HCT116 (cell line): Measurements from ENCODE around the gene CENPM. TPM values are rescaled to one million over a fixed set of nuclear protein-coding genes. Genes with fewer than 3 reads are reported as not detected.

Source experiments
- ATAC-seq: fragments of 200-7000 bp; cut with Tn5 transposase; 2 replicates; pipeline ENCODE4 v1.9.1; 2020; ENCODE audit warnings: mild to moderate bottlenecking, moderate library complexity
- BruUV-seq: library from RNA; stranded (reverse); fragments of 400-500 nt; replicated peaks from 2 replicates; lab custom pipeline; 2021; lab: Mats Ljungman, UMichigan
- CTCF ChIA-PET: fragments of 300-600 bp; sonication (Branson Sonifier 250); formaldehyde crosslinking; loops from one replicate; lab custom pipeline; 2021; ENCODE audit warnings: antibody characterized with exemption; lab: Charles Lee
- POLR2A ChIA-PET: fragments of 300-600, 350-600 bp; sonication (Branson Sonifier 250); formaldehyde crosslinking; loops from one replicate; lab custom pipeline; 2021; ENCODE audit warnings: antibody characterized with exemption; lab: Charles Lee
- RAD21 ChIA-PET, 2 experiments: fragments of 300-600 bp; sonication (Branson Sonifier 250); formaldehyde crosslinking; loops; one replicate each; lab custom pipeline; 2023; ENCODE audit warnings: low total read pairs in 2 of 2; ENCODE audit not compliant: uncharacterized antibody in 2 of 2, unreplicated experiment in 2 of 2, low non-redundant PET in 1 of 2; lab: Charles Lee
- DNase-seq: peaks from one replicate; pipeline ENCODE4 v3.0.0-alpha.2; 2010; ENCODE audit warnings: low read depth, low spot score
- H2AFZ ChIP-seq: fragments of 200-600 bp; shearing (Covaris generic), sonication (generic); 2 replicates; pipeline ENCODE4 v1.6.1; 2017; ENCODE audit warnings: low read depth, mixed run types, mixed read lengths, antibody characterized with exemption, low read length; ENCODE audit not compliant: poor library complexity, severe bottlenecking
- H3K27ac ChIP-seq: 2 replicates; pipeline ENCODE4 v1.5.1; 2012; ENCODE audit warnings: low read depth, low read length
- H3K27me3 ChIP-seq: fragments of 200-600 bp; sonication (generic); 2 replicates; pipeline ENCODE4 v1.6.1; 2016; ENCODE audit warnings: mixed run types, low read length, mixed read lengths; ENCODE audit not compliant: insufficient read depth
- H3K36me3 ChIP-seq, 2 experiments: fragments of 200-500 bp in 1 of 2; fragments of 200-600 bp in 1 of 2; sonication (Bioruptor generic) in 1 of 2; sonication (generic) in 1 of 2; 2 replicates each; pipeline versions ENCODE4 v1.5.1 to v1.6.1; 2014 to 2016; ENCODE audit warnings: low read length in 2 of 2, inconsistent platforms in 1 of 2, mixed read lengths in 1 of 2, mixed run types in 1 of 2; ENCODE audit not compliant: insufficient read depth in 2 of 2, control insufficient read depth in 1 of 2
- H3K4me1 ChIP-seq, 2 experiments: fragments of 200-600 bp in 1 of 2; sonication (generic) in 1 of 2; 2 replicates each; pipeline versions ENCODE4 v1.5.1 to v1.6.1; 2012 to 2017; ENCODE audit warnings: low read length in 2 of 2, inconsistent platforms in 1 of 2, mild to moderate bottlenecking in 1 of 2, mixed read lengths in 1 of 2, mixed run types in 1 of 2, moderate library complexity in 1 of 2; ENCODE audit not compliant: insufficient read depth in 2 of 2, control insufficient read depth in 1 of 2
- H3K4me2 ChIP-seq: fragments of 200-600 bp; sonication (generic); 2 replicates; pipeline ENCODE4 v1.6.1; 2017; ENCODE audit warnings: mixed run types, low read length, mixed read lengths
- H3K4me3 ChIP-seq, 2 experiments: fragments of 200-600 bp in 1 of 2; sonication (generic) in 1 of 2; replicated peaks in 1 of 2; 2 replicates each; pipeline ENCODE4 v1.5.1; 2011 to 2016; ENCODE audit warnings: low read length in 2 of 2, control low read depth in 1 of 2, low read depth in 1 of 2, mild to moderate bottlenecking in 1 of 2, mixed read lengths in 1 of 2, mixed run types in 1 of 2
- H3K79me2 ChIP-seq: fragments of 200-600 bp; sonication (generic); 2 replicates; pipeline ENCODE4 v1.6.1; 2017; ENCODE audit warnings: mild to moderate bottlenecking, mixed run types, low read length, moderate library complexity, mixed read lengths; ENCODE audit not compliant: insufficient read depth
- H3K9ac ChIP-seq: fragments of 200-600 bp; sonication (generic); 2 replicates; pipeline ENCODE4 v1.6.1; 2016; ENCODE audit warnings: low read length, mixed read lengths
- H3K9me2 ChIP-seq: fragments of 200-600 bp; sonication (generic), shearing (Covaris generic); 2 replicates; pipeline ENCODE4 v1.6.1; 2017; ENCODE audit warnings: mixed run types, mild to moderate bottlenecking, moderate library complexity; ENCODE audit not compliant: insufficient read depth
- H3K9me3 ChIP-seq, 2 experiments: fragments of 200-500 bp in 1 of 2; fragments of 200-600 bp in 1 of 2; sonication (Bioruptor generic) in 1 of 2; sonication (generic) in 1 of 2; 2 replicates each; pipeline ENCODE4 v1.6.1; 2014 to 2017; ENCODE audit warnings: low read length in 2 of 2, mixed read lengths in 2 of 2, inconsistent platforms in 1 of 2, low read depth in 1 of 2, mild to moderate bottlenecking in 1 of 2, mixed run types in 1 of 2, moderate library complexity in 1 of 2; ENCODE audit not compliant: control insufficient read depth in 1 of 2, insufficient read depth in 1 of 2
- H4K20me1 ChIP-seq: fragments of 200-600 bp; sonication (generic), shearing (Covaris generic); 2 replicates; pipeline ENCODE4 v1.6.1; 2017; ENCODE audit warnings: mixed run types, mild to moderate bottlenecking, moderate library complexity; ENCODE audit not compliant: insufficient read depth
- CBX3 ChIP-seq: IDR thresholded peaks from 2 replicates; pipeline ENCODE4 v1.6.1; 2012; ENCODE audit warnings: low read depth
- CEBPB ChIP-seq: IDR thresholded peaks from 2 replicates; pipeline ENCODE4 v1.6.1; 2012; ENCODE audit warnings: low read depth
- EGR1 ChIP-seq: IDR thresholded peaks from 2 replicates; pipeline ENCODE4 v1.6.1; 2012; ENCODE audit warnings: low read depth
- EZH2 ChIP-seq: fragments of 200-600 bp; sonication (generic); IDR thresholded peaks from 2 replicates; pipeline ENCODE4 v1.6.1; 2017; ENCODE audit warnings: antibody characterized with exemption, mixed run types
- EZH2phosphoT487 ChIP-seq: fragments of 200-600 bp; IDR thresholded peaks from 2 replicates; pipeline ENCODE4 v1.6.1; 2018; ENCODE audit warnings: antibody characterized with exemption, borderline replicate concordance
- FOSL1 ChIP-seq: IDR thresholded peaks from 2 replicates; pipeline ENCODE4 v1.6.1; 2012; ENCODE audit warnings: low read depth
- JUND ChIP-seq: IDR thresholded peaks from 2 replicates; pipeline ENCODE4 v1.6.1; 2012
- POLR2A ChIP-seq: IDR thresholded peaks from 2 replicates; pipeline ENCODE4 v1.7.0; 2011; ENCODE audit warnings: borderline replicate concordance; ENCODE audit not compliant: insufficient read depth, insufficient read length; ENCODE audit errors: extremely low read depth
- POLR2AphosphoS5 ChIP-seq: IDR thresholded peaks from 2 replicates; pipeline ENCODE4 v1.6.1; 2011; ENCODE audit warnings: mild to moderate bottlenecking, low read depth, low read length, moderate library complexity
- RAD21 ChIP-seq: IDR thresholded peaks from 2 replicates; pipeline ENCODE4 v1.6.1; 2012; ENCODE audit warnings: low read depth, mild to moderate bottlenecking
- SIN3A ChIP-seq: IDR thresholded peaks from 2 replicates; pipeline ENCODE4 v1.6.1; 2012; ENCODE audit warnings: low read depth
- SP1 ChIP-seq: IDR thresholded peaks from 2 replicates; pipeline ENCODE4 v1.6.1; 2012; ENCODE audit warnings: low read depth
- SRF ChIP-seq: IDR thresholded peaks from 2 replicates; pipeline ENCODE4 v1.6.1; 2012; ENCODE audit warnings: low read depth
- ZBTB33 ChIP-seq: IDR thresholded peaks from 2 replicates; pipeline ENCODE4 v1.6.1; 2011; ENCODE audit warnings: mild to moderate bottlenecking, low read length, moderate library complexity; ENCODE audit not compliant: insufficient replicate concordance; ENCODE audit errors: extremely low read depth
- ZFX ChIP-seq: fragments of 450-650 bp; IDR thresholded peaks from 2 replicates; pipeline ENCODE4 v1.6.1; 2017
- intact Hi-C: fragments of 100-400 bp; cut with micrococcal nuclease; formaldehyde crosslinking; loops from 2 replicates; pipeline ENCODE4 v1.10.0; 2022
- total RNA-seq: library from RNA; stranded (reverse); gene quantifications from one replicate; pipeline ENCODE4 v1.2.1, GENCODE V29; 2021; ENCODE audit not compliant: unreplicated experiment
- TF ChIP-seq, protein P1 (sequence below): IDR thresholded peaks from 2 replicates; pipeline ENCODE4 v1.6.1; 2012

CENPM gene
- total RNA-seq, 1 experiment from 2014 or later: 44.7 TPM

GRCh38 chr22:41936894-41937169 lies 10.1 kb downstream of the CENPM start:
- H3K79me2 ChIP-seq: peaks cover 31% of the 10 kb centered on the region; the same call in 1 of the 2 replicates
- no peak overlapping the region for H2AFZ ChIP-seq
- no peak overlapping the region for H3K4me3 ChIP-seq
- peaks cover 5% of the 10 kb centered on the region; the same call in 1 of the 2 replicates for H4K20me1 ChIP-seq
- H3K9me3 ChIP-seq: no peaks in the 10 kb centered on the region
- H3K4me2 ChIP-seq: no peak overlapping the region
- no peak overlapping the region for H3K9ac ChIP-seq
- H3K4me1 ChIP-seq: 0 out of 4 replicates have a peak, but pooled peaks cover 0 to 5% of the 10 kb centered on the region in 2 experiments
- no peaks in the 10 kb centered on the region for H3K9me2 ChIP-seq
- DNase-seq (no peak), ATAC-seq (no peak)
- intact Hi-C loops: no loop called here
- no TSS peak for BruUV-seq
- peaks cover 4 to 40% of the 10 kb centered on the region in 2 experiments; a peak in 3 of 4 replicates for H3K36me3 ChIP-seq
- TF ChIP-seq FOSL1: no peak
- no peak for TF ChIP-seq EZH2
- TF ChIP-seq POLR2A: no peak
- no peak for TF ChIP-seq POLR2AphosphoS5
- no peak for TF ChIP-seq ZBTB33
- no peak for TF ChIP-seq ZFX
- TF ChIP-seq SIN3A: no peak
- no peak for TF ChIP-seq RAD21
- no peak for TF ChIP-seq SP1
- TF ChIP-seq SRF: no peak
- no peak for TF ChIP-seq EZH2phosphoT487
- no peak for TF ChIP-seq JUND
- TF ChIP-seq, protein P1, sequence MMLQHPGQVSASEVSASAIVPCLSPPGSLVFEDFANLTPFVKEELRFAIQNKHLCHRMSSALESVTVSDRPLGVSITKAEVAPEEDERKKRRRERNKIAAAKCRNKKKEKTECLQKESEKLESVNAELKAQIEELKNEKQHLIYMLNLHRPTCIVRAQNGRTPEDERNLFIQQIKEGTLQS: no peak
- no peak for TF ChIP-seq EGR1
- TF ChIP-seq CEBPB: no peak
- TF ChIP-seq CBX3: no peak
- CTCF ChIA-PET: no interaction called here
- H3K27me3 ChIP-seq: no peaks in the 10 kb centered on the region
- RAD21 ChIA-PET: no interaction called here
- POLR2A ChIA-PET: no interaction called here
- no peak overlapping the region for H3K27ac ChIP-seq
